ELF-1 (cell line): ENCODE measurements around the gene FKBP1A.
"Not testable (repeated sequence)": the region's sequence is repeated elsewhere in the genome, so short reads cannot be mapped to it uniquely, and the experiment has no call there.

ENCODE experiments used
- DNase-seq: peaks from one replicate; pipeline ENCODE4 v3.0.0-alpha.2; 2016; ENCODE audit warnings: low read depth, low spot score

Gene FKBP1A

GRCh38 chr20:1364106-1364505 lies 28.7 kb downstream of the FKBP1A start:
- no peak for DNase-seq

GRCh38 chr20:1363522-1363921 lies 29.3 kb downstream of the FKBP1A start:
- no peak for DNase-seq

GRCh38 chr20:1362484-1362883 lies 30.4 kb downstream of the FKBP1A start:
- DNase-seq: no peak

- no peak for DNase-seq
Observed at GRCh38 chr20:1360094-1360846, 32.6 kb downstream of the FKBP1A start.

- DNase-seq: no peak
Observed at GRCh38 chr20:1357921-1358671, 34.8 kb downstream of the FKBP1A start.

- no peak for DNase-seq
Observed at GRCh38 chr20:1353956-1354355, 38.9 kb downstream of the FKBP1A start.

GRCh38 chr20:1346315-1346969 lies 46.4 kb downstream of the FKBP1A start:
- DNase-seq: no peak

- DNase-seq: no peak
Observed at GRCh38 chr20:1345756-1346093, 47.1 kb downstream of the FKBP1A start.

GRCh38 chr20:1345030-1345755 lies 47.7 kb downstream of the FKBP1A start:
- DNase-seq: no peak

GRCh38 chr20:1343446-1344124 lies 49.3 kb downstream of the FKBP1A start:
- DNase-seq: not testable (repeated sequence)

GRCh38 chr20:1341561-1342265 lies 51.1 kb downstream of the FKBP1A start:
- DNase-seq: no peak

GRCh38 chr20:1338801-1339200 lies 54.1 kb downstream of the FKBP1A start:
- DNase-seq: no peak

- no peak for DNase-seq
Observed at GRCh38 chr20:1338096-1338495, 54.8 kb downstream of the FKBP1A start.

GRCh38 chr20:1337441-1337840 lies 55.4 kb downstream of the FKBP1A start:
- DNase-seq: no peak

GRCh38 chr20:1336699-1337367 lies 56.0 kb downstream of the FKBP1A start:
- DNase-seq: no peak

GRCh38 chr20:1335961-1336698 lies 56.7 kb downstream of the FKBP1A start:
- no peak for DNase-seq

GRCh38 chr20:1334761-1335160 lies 58.1 kb downstream of the FKBP1A start:
- peak; percentile 36 for DNase-seq

- DNase-seq: no peak
Observed at GRCh38 chr20:1334370-1334731, 58.5 kb downstream of the FKBP1A start.
